ENCODE results near the gene GIMAP5.

GIMAP5 gene

DNA sequence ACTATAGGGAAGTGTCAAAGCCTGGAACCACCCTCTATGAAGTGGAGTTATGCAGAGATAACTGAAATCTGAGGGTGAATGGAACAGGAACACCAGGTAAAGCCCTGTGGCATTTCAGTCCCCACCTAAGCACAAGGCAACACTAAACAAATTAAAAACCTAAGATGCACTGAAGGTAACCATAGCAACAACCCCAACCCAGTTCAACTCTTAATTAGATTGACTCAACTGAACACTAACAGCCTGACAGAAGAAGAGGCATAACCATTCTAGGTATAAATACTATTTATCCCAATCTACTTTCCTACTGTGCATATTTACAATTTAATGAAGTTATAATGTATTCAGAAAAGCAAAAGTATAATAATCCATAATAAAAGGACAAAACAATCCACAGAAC, 9.2 kb upstream of the GIMAP5 start:
- no peak overlapping the region for H3K27ac ChIP-seq (ENCODE audit: low read depth, low read length, poor library complexity, severe bottlenecking)
- H2AFZ ChIP-seq (ENCODE audit: low read length), result no peak overlapping the region
- no peaks in the 10 kb centered on the region for H3F3A ChIP-seq (ENCODE audit: insufficient read depth, low read length)
- H3K9me3 ChIP-seq (ENCODE audit: low read length), result 0 out of 2 replicates have a peak, but pooled peaks cover 4% of the 10 kb centered on the region
- H3K79me2 ChIP-seq (ENCODE audit: insufficient read depth, low read length), result no peaks in the 10 kb centered on the region
- H3K9me2 ChIP-seq (ENCODE audit: low read depth, low read length), result no peaks in the 10 kb centered on the region
- H3K4me1 ChIP-seq (ENCODE audit: insufficient read depth, low read length, severe bottlenecking), result no peaks in the 10 kb centered on the region
- no peaks in the 10 kb centered on the region for H3K27me3 ChIP-seq (ENCODE audit: insufficient read depth, low read length)
- H3K4me3 ChIP-seq (ENCODE audit: low read depth, low read length, poor library complexity, severe bottlenecking), result no peak overlapping the region
- H3K36me3 ChIP-seq (ENCODE audit: insufficient read depth, low read length), result no peaks in the 10 kb centered on the region
- H3K9ac ChIP-seq (ENCODE audit: low read length), result no peak overlapping the region
- TF ChIP-seq, protein P1, sequence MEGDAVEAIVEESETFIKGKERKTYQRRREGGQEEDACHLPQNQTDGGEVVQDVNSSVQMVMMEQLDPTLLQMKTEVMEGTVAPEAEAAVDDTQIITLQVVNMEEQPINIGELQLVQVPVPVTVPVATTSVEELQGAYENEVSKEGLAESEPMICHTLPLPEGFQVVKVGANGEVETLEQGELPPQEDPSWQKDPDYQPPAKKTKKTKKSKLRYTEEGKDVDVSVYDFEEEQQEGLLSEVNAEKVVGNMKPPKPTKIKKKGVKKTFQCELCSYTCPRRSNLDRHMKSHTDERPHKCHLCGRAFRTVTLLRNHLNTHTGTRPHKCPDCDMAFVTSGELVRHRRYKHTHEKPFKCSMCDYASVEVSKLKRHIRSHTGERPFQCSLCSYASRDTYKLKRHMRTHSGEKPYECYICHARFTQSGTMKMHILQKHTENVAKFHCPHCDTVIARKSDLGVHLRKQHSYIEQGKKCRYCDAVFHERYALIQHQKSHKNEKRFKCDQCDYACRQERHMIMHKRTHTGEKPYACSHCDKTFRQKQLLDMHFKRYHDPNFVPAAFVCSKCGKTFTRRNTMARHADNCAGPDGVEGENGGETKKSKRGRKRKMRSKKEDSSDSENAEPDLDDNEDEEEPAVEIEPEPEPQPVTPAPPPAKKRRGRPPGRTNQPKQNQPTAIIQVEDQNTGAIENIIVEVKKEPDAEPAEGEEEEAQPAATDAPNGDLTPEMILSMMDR (IDR thresholded peaks at IDR 0.05; ENCODE audit: low read length), result no peak
- no peak for TF ChIP-seq EZH2 (IDR thresholded peaks at IDR 0.05; ENCODE audit: borderline replicate concordance, low read length)
- H3K4me2 ChIP-seq (ENCODE audit: low read length), result no peak overlapping the region
- no peaks in the 10 kb centered on the region for H4K20me1 ChIP-seq (ENCODE audit: insufficient read depth, low read length)

GRCh38 chr7:150728609-150729008, 8.6 kb upstream of the GIMAP5 start:
- Histone ChIP-seq H3K79me2 (ENCODE audit: insufficient read depth, low read length) (no peaks in the 10 kb centered on the region), H2AFZ (ENCODE audit: low read length) (no peak overlapping the region), H3F3A (ENCODE audit: insufficient read depth, low read length) (no peaks in the 10 kb centered on the region), H3K9me2 (ENCODE audit: low read depth, low read length) (no peaks in the 10 kb centered on the region), H3K27ac (ENCODE audit: low read depth, low read length, poor library complexity, severe bottlenecking) (no peak overlapping the region), H3K36me3 (ENCODE audit: insufficient read depth, low read length) (no peaks in the 10 kb centered on the region), H3K4me3 (ENCODE audit: low read depth, low read length, poor library complexity, severe bottlenecking) (no peak overlapping the region), H3K4me1 (ENCODE audit: insufficient read depth, low read length, severe bottlenecking) (no peaks in the 10 kb centered on the region), H3K27me3 (ENCODE audit: insufficient read depth, low read length) (no peaks in the 10 kb centered on the region), H4K20me1 (ENCODE audit: insufficient read depth, low read length) (no peaks in the 10 kb centered on the region), H3K9me3 (ENCODE audit: low read length) (0 out of 2 replicates have a peak, but pooled peaks cover 4% of the 10 kb centered on the region), H3K4me2 (ENCODE audit: low read length) (no peak overlapping the region), H3K9ac (ENCODE audit: low read length) (no peak overlapping the region)
- TF ChIP-seq EZH2 (IDR thresholded peaks at IDR 0.05; ENCODE audit: borderline replicate concordance, low read length), result no peak
- TF ChIP-seq, protein P1 (IDR thresholded peaks at IDR 0.05; ENCODE audit: low read length), result no peak

GRCh38 chr7:150731916-150732315, 5.3 kb upstream of the GIMAP5 start:
- H3K4me3 ChIP-seq (ENCODE audit: low read depth, low read length, poor library complexity, severe bottlenecking), result no peak overlapping the region
- H4K20me1 ChIP-seq (ENCODE audit: insufficient read depth, low read length), result no peaks in the 10 kb centered on the region
- no peak overlapping the region for H3K27ac ChIP-seq (ENCODE audit: low read depth, low read length, poor library complexity, severe bottlenecking)
- no peaks in the 10 kb centered on the region for H3F3A ChIP-seq (ENCODE audit: insufficient read depth, low read length)
- no peak overlapping the region for H3K4me2 ChIP-seq (ENCODE audit: low read length)
- H3K79me2 ChIP-seq (ENCODE audit: insufficient read depth, low read length), result no peaks in the 10 kb centered on the region
- no peak overlapping the region for H3K9ac ChIP-seq (ENCODE audit: low read length)
- no peaks in the 10 kb centered on the region for H3K4me1 ChIP-seq (ENCODE audit: insufficient read depth, low read length, severe bottlenecking)
- no peak overlapping the region for H2AFZ ChIP-seq (ENCODE audit: low read length)
- TF ChIP-seq EZH2 (IDR thresholded peaks at IDR 0.05; ENCODE audit: borderline replicate concordance, low read length), result no peak
- no peaks in the 10 kb centered on the region for H3K36me3 ChIP-seq (ENCODE audit: insufficient read depth, low read length)
- 0 out of 2 replicates have a peak, but pooled peaks cover 4% of the 10 kb centered on the region for H3K9me3 ChIP-seq (ENCODE audit: low read length)
- no peaks in the 10 kb centered on the region for H3K27me3 ChIP-seq (ENCODE audit: insufficient read depth, low read length)
- no peaks in the 10 kb centered on the region for H3K9me2 ChIP-seq (ENCODE audit: low read depth, low read length)

- Histone ChIP-seq H3K9me3 (ENCODE audit: low read length) (0 out of 2 replicates have a peak, but pooled peaks cover 4% of the 10 kb centered on the region), H3K27ac (ENCODE audit: low read depth, low read length, poor library complexity, severe bottlenecking) (no peak overlapping the region), H4K20me1 (ENCODE audit: insufficient read depth, low read length) (no peaks in the 10 kb centered on the region), H3K4me1 (ENCODE audit: insufficient read depth, low read length, severe bottlenecking) (no peaks in the 10 kb centered on the region), H2AFZ (ENCODE audit: low read length) (no peak overlapping the region), H3F3A (ENCODE audit: insufficient read depth, low read length) (no peaks in the 10 kb centered on the region), H3K4me3 (ENCODE audit: low read depth, low read length, poor library complexity, severe bottlenecking) (no peak overlapping the region), H3K9me2 (ENCODE audit: low read depth, low read length) (no peaks in the 10 kb centered on the region), H3K27me3 (ENCODE audit: insufficient read depth, low read length) (no peaks in the 10 kb centered on the region), H3K79me2 (ENCODE audit: insufficient read depth, low read length) (no peaks in the 10 kb centered on the region), H3K36me3 (ENCODE audit: insufficient read depth, low read length) (no peaks in the 10 kb centered on the region), H3K4me2 (ENCODE audit: low read length) (no peak overlapping the region), H3K9ac (ENCODE audit: low read length) (no peak overlapping the region)
- TF ChIP-seq, protein P1 (IDR thresholded peaks at IDR 0.05; ENCODE audit: low read length), result no peak
- no peak for TF ChIP-seq EZH2 (IDR thresholded peaks at IDR 0.05; ENCODE audit: borderline replicate concordance, low read length)
Measured at GRCh38 chr7:150732786-150733481, 4.3 kb upstream of the GIMAP5 start.

Data from OCI-LY1 (cell line).